GM19467 (cell line): ENCODE results near the gene RTCB.

Experiments
- ATAC-seq: cut with Tn5 transposase; IDR thresholded peaks from one replicate; pipeline ENCODE4 v1.9.1; 2021; ENCODE audit warnings: mild to moderate bottlenecking, moderate library complexity; ENCODE audit not compliant: unreplicated experiment

Gene RTCB

GRCh38 chr22:32411829-32412592 lies at the start of gene RTCB:
Gene RTCB (minus strand): TSS chr22:32412247. CDS start chr22:32412156, 91 bp downstream.
- ATAC-seq, result no peak

DNA sequence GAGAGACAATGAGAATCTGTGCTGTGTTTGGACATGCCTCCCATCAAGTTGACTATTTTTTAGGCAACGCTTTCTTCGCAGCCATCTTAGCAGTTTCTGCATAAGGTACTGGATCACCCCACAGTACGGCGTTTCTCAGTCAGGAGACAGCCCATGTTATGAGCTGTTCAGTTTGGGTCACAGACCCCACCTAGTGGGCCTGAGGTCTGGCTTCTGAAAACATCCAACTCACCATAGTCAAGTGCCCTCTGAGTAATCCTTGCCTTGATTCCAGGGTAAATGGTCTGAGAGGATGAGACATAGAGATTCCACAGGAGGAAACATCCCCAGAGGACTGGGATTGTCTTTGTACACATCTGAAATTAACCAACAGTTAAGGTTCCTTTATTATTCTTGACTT lies 45.0 kb upstream of the RTCB start:
- ATAC-seq, result no peak

GRCh38 chr22:32448980-32449379 lies 36.9 kb upstream of the RTCB start:
- ATAC-seq, result no peak

DNA sequence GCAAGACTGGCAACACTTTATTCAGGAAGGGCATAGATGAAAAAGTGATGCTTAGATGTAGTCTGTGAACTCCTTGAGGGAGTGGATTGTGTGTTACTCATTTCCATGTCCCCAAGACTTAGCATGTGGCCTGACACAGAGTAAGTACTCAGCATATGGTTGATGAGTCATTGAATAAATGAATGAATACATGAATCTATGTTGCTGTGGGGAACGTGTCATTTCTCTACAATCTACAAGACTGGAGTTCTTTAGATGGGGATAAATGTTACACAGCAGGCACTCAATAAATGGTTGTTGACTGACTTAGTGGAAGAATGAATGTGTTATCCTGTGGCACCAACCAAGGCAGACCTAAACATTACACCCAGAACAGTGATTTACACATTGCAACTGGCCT lies 34.3 kb upstream of the RTCB start:
- no peak for ATAC-seq

DNA sequence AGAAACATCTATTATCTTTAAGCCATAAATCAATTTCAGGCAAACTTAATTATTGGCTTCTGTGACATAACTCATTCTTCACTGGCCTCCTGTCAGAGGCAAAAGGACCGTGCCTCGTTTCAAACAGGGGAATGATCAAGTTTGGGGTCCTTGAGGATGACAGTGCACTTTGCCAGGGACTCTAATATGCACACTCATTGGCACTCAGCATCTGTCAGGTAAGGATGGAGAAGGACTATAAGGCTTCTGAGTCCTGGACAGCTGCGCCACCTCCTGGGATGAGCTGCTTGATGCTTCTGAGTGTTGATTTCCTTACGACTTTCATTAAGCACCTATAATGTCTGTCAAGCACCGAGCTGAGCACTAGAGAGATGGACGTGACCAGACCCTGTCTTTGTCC lies 32.0 kb upstream of the RTCB start:
- ATAC-seq, result no peak

- no peak for ATAC-seq
Observed at GRCh38 chr22:32430352-32430751, 18.3 kb upstream of the RTCB start.

- ATAC-seq, result no peak
Observed at GRCh38 chr22:32426881-32427280, 14.8 kb upstream of the RTCB start.

- no peak for ATAC-seq
Observed at GRCh38 chr22:32423664-32424063, 11.6 kb upstream of the RTCB start.

DNA sequence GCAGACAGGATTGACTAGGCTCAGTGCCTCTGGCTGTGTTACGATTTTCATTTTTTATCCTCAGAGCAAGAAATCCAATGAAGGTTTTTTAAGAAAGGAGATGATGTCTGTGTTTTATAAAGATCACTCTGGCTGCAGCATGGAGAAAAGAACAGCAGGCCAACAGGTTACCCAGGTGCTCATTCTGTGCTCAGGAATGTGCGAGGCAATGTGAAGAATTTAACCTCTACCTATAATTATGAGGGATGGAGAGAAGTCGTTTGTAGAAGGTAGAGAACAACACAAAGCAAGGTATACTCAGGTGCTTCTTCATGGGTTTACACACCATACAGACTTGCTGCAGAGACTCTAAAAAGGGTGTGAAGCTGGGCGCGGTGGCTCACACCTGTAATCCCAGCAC lies 10.0 kb upstream of the RTCB start:
- no peak for ATAC-seq

GRCh38 chr22:32421484-32421883 lies 9.4 kb upstream of the RTCB start:
- ATAC-seq, result no peak

DNA sequence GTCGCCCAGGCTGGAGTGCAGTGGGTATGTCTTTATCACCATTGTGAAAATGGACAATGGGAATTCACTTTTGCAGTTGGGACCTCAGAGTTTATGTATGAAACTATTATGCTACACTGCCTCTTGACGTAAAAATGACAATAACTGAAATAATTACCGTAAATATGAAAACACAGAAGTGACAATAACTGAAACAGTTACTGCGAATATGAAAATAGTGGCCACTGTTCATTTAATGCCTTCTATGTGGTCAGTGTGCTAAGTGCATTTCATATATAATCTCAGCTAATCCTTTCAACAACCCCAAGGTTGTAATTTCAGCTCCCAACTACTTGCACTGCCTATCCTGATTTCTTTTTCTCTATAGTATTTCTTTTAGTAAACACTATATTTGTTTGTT lies 5.9 kb upstream of the RTCB start:
- ATAC-seq, result no peak

- ATAC-seq, result no peak
Observed at GRCh38 chr22:32416556-32417085, 4.6 kb upstream of the RTCB start.

GRCh38 chr22:32414191-32414590 lies 2.1 kb upstream of the RTCB start:
- ATAC-seq, result no peak

DNA sequence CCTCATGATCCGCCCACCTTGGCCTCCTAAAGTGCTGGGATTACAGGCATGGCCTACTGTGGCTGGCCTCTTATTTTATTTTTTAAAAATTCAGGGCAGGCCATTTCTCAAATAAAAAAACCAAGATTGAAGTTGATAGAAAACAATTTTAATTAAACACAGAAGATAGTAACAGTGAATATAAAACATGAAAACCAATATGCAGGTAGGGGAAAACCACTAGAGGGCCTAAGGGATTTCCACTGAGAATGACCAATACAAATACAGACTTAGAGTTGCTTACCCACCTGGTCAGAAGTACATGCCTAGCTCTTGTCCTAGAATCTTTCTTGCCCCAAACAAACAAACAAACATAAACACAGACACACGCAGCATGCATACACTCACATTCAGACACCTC lies 1.7 kb upstream of the RTCB start:
- no peak for ATAC-seq

GRCh38 chr22:32411402-32411801 lies 645 bp downstream of the RTCB start:
- no peak for ATAC-seq

DNA sequence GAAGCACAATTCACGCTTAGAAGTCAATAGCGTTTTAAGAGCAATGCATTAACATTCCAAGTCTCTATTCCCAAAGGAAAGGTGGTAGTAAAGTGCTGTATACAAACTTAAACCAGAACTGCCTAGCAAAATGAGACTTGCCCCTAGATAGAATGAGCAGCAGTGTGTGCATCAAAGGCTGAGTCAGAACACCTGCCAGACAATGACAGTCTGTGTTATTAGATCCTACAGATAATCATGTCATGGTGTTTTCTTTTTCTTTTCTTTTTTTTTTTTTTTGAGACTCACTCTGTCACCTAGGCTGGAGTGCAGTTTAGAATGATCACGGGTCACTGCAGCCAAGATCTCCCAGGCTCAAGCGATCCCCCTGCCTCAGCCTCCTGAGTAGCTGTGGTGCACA lies 1.6 kb downstream of the RTCB start:
- ATAC-seq, result no peak

GRCh38 chr22:32409977-32410376 lies 2.1 kb downstream of the RTCB start:
- no peak for ATAC-seq

GRCh38 chr22:32407936-32408335 lies 4.1 kb downstream of the RTCB start:
- no peak for ATAC-seq

DNA sequence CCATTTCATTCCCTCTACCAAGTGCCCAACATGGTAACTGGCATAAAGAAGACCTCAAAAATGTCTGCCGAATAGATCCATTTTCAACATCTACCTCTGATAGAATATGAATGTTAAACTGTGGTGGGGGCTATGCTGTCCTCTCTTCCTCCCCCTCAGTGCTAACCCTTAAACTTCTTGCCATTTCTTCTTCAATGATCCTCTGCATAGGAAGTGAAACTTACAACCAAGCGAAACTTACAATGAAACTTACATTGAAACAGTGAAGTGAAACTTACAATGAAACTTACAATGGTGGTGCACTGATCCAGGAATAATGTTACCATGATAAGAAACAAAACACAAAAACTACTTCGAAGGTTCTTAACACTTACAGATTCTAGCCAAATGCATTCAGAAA lies 4.7 kb downstream of the RTCB start:
- peak; percentile 43 for ATAC-seq

- no peak for ATAC-seq
Observed at GRCh38 chr22:32404021-32404420, 8.0 kb downstream of the RTCB start.

DNA sequence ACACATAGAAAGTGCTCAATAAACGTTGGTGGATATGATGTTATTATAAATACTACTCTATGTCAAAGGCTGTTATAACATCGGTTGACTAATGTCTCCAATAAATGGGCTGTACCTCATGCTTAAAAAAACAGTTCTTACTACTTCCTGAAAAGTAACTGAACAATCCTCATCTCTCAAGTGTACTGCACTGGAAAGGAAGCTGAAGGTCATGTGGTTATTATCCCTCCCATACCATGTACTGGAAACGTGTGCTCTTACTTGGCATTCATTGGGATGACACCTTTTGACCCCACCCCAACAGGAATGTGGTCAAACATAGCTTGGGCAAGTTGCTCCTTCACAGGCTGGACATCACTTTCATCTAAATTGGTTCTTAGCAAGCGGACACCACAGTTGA lies 10.6 kb downstream of the RTCB start:
- ATAC-seq, result no peak

- no peak for ATAC-seq
Observed at GRCh38 chr22:32396746-32397145, 15.3 kb downstream of the RTCB start.

- no peak for ATAC-seq
Observed at GRCh38 chr22:32396255-32396654, 15.8 kb downstream of the RTCB start.
